ENCODE data around the gene MYO1H.
A peak's percentile ranks its signal among the peaks of the same experiment; 100 is the strongest.
"Not testable (repeated sequence)": the region's sequence is repeated elsewhere in the genome, so short reads cannot be mapped to it uniquely, and the experiment has no call there.

The MYO1H gene

DNA sequence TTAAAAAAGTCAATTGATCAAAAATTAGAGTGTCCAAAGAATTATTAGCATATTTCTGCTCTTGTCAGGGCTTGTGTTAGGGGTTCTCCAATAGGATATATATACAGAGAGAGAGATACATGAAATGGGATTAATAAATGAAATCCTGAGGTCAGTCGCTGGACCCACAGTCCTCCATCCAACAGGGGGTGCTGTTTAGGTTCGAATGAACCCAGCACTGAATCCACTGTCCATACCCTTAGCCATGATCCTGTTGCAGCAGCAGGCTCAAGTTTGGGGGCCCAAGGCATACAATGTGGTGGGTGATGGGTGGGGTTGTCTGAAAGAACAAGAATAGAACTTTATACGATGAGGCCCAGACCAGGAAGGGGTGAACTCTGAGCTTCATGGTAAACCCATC is 780 bp upstream of the MYO1H start:
- no peak for DNase-seq (ENCODE audit: low read depth)

DNA sequence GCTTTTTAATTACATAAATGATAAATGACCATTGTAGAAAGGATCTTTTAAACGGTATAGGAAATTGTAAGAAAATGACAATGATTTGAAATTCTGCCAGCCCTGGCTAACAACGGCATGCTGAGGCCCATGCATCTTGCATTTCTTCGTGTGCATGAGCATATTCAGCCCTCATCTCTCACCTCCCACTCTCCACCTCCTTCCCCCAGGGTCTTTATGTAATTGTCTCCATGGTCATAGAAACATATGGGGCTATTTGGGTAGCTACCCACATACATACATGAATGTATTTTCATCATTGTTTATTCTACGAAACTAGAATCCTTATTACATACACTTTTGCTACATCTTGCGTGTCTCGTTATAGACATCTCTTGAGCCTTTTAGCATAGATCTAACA is 4.5 kb downstream of the MYO1H start:
- DNase-seq (ENCODE audit: low read depth) = no peak

GRCh38 chr12:109356577-109356976 is 8.9 kb downstream of the MYO1H start:
- no peak for DNase-seq (ENCODE audit: low read depth)

GRCh38 chr12:109357032-109357431 is 9.3 kb downstream of the MYO1H start:
- no peak for DNase-seq (ENCODE audit: low read depth)

GRCh38 chr12:109358154-109358869 is 10.6 kb downstream of the MYO1H start:
- DNase-seq (ENCODE audit: low read depth) = no peak

- no peak for DNase-seq (ENCODE audit: low read depth)
These were observed 11.5 kb downstream of the MYO1H start for GRCh38 chr12:109359131-109359690.

DNA sequence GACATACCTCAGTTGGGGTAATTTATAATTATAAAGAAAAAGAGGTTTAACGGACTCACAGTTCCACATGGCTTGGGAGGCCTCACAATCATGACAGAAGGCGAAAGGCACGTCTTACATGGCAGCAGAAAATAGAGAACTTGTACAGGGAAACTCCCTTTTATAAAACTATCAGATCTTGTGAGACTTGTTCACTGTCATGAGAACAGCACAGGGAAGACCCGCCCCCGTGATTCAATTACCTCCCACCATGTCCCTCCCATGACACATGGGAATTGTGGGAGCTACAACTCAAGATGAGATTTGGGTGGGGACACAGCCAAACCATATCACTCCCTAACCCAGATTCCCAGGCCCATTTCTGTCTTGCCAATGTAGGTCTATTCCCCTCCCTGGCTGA is 22.1 kb downstream of the MYO1H start:
- DNase-seq (ENCODE audit: low read depth) = no peak

- DNase-seq (ENCODE audit: low read depth) = no peak
These were observed 29.5 kb downstream of the MYO1H start for GRCh38 chr12:109377139-109377685.

GRCh38 chr12:109378569-109378968 is 30.9 kb downstream of the MYO1H start:
- no peak for DNase-seq (ENCODE audit: low read depth)

DNA sequence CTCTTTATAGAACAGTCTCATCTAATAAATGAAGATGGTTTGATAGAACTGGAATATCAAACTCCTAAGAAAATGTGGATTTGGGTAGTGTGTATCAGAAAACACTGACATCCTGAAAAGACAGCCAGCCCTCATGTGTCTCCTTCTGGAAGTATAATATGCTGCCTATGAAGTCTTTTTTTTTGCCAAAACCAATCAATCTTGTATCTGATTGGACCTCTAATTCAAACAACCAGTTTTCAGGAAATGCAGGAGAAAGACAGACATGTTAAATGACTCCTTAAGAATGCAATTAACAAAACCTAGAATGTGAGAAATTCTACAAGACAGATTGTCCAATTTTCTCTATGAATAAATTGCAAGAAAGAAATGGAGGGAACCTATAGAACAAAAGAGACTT is 34.3 kb downstream of the MYO1H start:
- no peak for DNase-seq (ENCODE audit: low read depth)

DNA sequence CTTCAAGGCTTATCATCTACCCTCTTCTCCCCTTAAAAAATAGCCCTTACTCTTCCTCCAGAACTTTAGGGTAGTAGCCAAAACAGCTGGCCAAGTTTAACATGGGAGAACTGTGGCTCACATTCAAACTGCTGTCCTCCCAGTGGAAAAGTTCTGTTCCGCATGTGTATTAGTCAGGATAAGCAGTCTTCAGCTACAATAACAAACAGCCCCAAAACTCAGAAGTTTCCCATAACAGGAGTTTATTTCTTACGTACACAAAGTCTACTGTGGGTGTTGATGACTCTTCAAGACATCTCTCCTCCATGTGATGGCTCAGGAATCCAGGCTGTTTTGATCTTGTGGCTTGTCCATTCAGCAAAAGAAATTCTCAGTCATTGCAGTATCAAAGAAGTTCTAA is 35.5 kb downstream of the MYO1H start:
- no peak for DNase-seq (ENCODE audit: low read depth)

GRCh38 chr12:109385339-109386058 is 37.8 kb downstream of the MYO1H start:
- no peak for DNase-seq (ENCODE audit: low read depth)

- DNase-seq (ENCODE audit: low read depth) = no peak
These were observed 38.3 kb downstream of the MYO1H start for GRCh38 chr12:109386059-109386433.

DNA sequence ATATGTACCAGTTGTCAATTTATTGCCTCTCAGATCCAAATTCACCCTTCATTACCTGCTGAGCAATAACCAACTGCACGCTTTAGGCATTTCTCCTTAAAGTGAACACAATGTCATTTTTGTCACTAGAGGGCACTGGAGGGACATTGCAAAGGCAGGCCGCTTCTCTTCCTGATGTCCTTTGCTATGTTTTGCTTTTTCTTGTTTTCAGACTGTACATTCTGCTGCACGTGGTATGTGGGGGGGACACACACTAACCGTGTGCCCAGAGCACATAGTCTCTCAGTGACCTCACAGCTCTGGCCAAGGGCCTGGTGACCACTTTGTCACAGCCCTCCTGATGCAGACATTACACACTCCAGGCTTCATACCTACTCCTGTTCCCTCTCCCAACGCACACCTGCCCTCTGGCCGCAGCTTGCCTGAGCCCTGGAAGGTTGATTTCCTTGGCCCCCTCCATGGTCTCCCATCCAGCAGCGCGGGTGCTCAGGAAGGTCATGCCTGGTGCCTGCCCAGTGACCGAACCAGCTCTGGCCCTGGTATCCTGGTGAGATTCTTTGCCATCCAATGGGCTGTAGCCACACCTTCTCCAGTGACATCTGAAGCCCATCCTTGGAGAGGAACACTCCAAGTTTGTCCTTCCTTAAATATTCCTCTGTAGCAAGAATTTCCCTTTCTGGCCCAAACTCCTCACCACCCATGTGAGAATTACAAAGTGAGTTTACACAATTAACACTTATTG is 39.9 kb downstream of the MYO1H start:
- no peak for DNase-seq (ENCODE audit: low read depth)

DNA sequence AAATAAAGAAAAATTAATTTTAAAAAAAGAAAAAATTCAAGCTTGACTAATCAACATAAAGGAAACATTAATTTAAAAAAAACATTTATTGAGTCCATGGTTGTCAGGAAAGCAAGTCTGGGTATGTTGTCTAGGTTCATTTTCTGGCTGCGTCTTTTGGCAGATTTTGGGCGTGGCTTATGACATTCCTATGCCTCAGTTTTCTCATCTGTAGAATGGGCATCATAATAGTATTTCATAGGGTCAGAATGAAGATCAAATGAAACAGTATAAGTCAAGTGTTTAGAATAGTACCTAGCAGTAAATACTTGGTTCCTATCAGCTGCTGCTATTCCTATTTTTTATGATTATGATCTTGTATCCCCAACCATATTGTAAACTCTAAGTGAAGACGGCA is 40.5 kb downstream of the MYO1H start:
- no peak for DNase-seq (ENCODE audit: low read depth)

GRCh38 chr12:109389146-109389545 is 41.4 kb downstream of the MYO1H start:
- no peak for DNase-seq (ENCODE audit: low read depth)

DNA sequence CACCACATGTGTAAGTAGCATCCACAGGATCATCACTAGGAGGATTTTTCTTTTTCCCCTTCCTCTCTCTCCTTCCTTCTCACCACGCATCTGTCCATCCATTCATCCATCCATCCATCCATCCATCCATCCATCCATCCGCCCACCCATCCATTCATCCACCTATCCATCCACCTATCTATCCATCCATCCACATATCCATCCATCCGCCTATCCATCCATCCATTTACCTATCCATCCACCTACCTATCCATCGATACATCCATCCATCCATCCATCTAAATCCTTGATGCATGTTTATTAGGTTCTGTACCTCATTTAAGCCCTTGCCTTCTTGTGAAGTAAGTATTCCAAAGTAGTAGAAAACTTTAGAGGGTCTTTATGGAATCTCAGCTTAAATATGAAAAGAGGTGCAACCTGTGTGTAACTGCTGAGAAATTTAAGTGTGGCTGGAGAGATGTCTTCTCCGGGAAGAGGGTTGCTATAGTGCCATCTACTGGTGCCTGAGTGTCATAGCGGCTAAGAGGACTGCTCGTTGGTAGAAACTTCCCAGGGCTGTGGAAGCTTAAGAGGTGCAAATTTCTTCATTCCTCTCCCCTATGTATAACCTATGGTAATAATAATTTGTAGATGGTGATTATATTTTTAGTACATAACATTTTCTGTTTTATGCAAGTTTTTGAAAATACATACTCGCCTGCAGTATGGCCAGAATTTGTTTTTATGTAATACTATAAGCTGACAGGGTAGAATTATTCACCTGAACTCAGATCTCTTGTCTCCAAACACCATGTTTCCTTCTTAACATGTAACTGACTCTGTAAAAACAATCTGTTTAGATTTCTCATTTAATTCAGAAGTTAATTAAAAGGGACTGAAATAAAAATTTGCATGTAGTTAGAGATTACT is 46.0 kb downstream of the MYO1H start:
- DNase-seq (ENCODE audit: low read depth) = peak; percentile 13

DNA sequence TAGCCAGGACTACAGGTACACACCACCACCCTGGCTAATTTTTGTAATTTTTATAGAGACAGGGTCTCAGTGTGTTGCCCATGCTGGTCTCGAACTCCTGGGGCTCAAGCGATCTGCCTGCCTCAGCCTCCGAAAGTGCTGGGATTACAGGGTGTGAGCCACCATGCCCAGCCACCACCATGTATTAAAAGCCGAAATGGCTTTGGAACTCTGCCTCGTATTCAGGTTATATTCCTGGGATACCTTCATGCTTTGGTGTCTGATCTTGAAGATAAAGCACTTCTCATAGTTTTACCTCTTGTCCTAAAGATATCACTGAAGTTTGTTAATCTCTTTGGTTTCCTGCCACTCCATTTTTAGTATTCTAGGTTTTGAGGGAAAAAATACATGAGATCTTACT is 47.2 kb downstream of the MYO1H start:
- no peak for DNase-seq (ENCODE audit: low read depth)

GRCh38 chr12:109404841-109405240 is 57.1 kb downstream of the MYO1H start:
- DNase-seq (ENCODE audit: low read depth) = not testable (repeated sequence)

- not testable (repeated sequence) for DNase-seq (ENCODE audit: low read depth)
These were observed 58.4 kb downstream of the MYO1H start for GRCh38 chr12:109406147-109406546.

DNA sequence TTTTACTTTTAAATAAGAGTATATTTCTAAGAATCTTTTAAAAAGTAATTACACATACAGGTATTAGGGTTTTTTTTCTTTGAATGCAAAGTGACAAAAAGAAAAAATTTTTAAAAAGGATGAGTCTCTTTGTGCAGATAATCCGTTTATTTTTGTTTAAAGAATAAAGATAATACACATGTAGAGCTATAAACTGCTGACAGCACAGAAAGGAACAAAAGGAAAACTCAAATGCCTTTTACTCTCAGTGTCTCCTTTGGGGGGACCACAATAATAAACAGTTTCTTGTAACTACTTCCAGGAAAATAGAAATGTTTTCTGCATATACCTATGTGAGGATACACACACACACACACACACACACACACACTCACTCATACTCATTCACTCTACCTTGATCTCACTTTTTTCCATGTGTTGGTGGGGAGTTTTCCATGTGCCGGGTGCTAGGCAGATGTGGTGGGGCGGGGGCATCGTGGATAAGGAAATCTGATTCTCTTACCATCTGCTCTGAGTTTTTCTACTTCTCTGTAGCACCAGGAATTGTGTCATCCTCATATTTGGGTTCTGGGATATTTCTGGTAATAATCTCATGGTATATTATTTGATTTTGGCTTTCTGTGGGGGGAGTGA is 71.3 kb downstream of the MYO1H start:
- DNase-seq (ENCODE audit: low read depth) = no peak
